Measurements from ENCODE around the gene CRIM1. TPM values are rescaled to one million over a fixed set of nuclear protein-coding genes. Genes with fewer than 3 reads are reported as not detected.

The CRIM1 gene
- total and polyA plus RNA-seq, 5 donors from 2014 or later: 0.15 to 2.7 (median 0.74) TPM

DNA sequence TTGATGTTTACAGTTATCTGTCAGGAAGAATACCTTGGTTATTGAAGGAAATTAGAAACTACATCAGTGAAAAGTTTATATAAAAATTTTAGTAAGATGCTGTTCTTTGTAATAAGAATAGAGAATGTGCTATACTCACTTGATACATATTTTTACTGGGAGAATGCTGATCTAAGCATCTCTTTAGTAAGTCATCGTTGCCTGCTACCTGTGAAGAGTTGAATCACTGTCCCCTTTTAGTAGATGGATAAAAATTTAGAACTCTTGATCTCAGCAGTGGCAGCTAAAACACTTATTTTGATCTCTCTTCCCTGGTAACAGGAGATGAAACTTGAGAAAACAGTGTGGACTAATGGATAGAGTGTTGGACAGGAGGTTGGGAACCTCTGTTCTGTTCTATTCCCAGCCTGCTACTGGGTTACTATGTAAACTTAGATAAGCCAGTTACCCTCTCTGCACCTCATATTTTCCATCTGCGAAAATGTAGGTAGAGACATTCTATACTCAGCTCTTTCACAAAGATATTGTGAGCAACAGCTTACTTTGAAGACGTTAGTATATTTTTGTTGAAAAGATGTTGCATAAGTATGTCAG, 142.1 kb downstream of the CRIM1 start:
- Mint-ChIP-seq H3K9me3 (no peaks in the 10 kb centered on the region), H3K4me3 (no peak overlapping the region), H3K36me3 (no peaks in the 10 kb centered on the region), H3K4me1 (no peaks in the 10 kb centered on the region), H3K27ac (no peak overlapping the region), H3K27me3 (no peaks in the 10 kb centered on the region)
- no peaks in the 10 kb centered on the region for H3K9me3 ChIP-seq (ENCODE audit: control insufficient read depth in 2 of 2, low read length in 2 of 2)
- H3K27me3 ChIP-seq (ENCODE audit: control insufficient read depth, insufficient read depth, low read length): no peaks in the 10 kb centered on the region
- H3K36me3 ChIP-seq (ENCODE audit: control insufficient read depth, insufficient read depth, low read length): no peaks in the 10 kb centered on the region
- H3K27ac ChIP-seq (ENCODE audit: insufficient read depth, low read length, poor library complexity, severe bottlenecking): no peak overlapping the region
- DNase-seq (no peak), ATAC-seq (ENCODE audit: low read depth in 2 of 2) (no peak)
- no peak overlapping the region for H3K4me3 ChIP-seq (ENCODE audit: low read depth, low read length)
- no peaks in the 10 kb centered on the region for H3K4me1 ChIP-seq (ENCODE audit: control insufficient read depth, insufficient read depth, low read length, poor library complexity, severe bottlenecking)

DNA sequence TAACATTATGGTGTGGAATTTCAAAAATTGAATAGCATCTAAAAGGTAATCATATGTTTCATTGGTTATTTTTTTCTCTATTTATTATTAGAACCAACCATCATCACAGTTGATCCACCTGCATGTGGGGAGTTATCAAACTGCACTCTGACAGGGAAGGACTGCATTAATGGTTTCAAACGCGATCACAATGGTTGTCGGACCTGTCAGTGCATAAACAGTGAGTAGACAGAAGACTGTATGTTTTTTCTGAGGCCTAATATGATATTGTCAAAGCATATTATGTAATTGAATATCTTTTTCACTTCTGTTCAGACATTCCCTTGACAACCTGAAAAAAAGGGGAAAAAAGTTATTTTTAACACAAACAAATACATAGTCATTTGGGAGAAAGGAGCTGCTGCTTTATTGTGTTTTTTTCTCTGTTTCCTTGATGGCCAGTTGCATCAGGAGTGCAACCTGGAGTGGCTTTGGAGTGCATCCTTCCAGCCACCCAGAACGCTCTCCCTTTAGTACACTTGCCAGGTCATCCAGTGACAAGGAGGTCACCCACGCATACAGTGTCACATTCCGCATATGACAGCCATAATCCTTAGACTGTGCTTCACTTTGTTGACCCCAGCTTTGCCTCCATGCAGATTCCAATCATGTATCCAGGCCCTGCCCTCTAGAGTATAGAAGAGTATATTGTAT, 143.7 kb downstream of the CRIM1 start:
- Mint-ChIP-seq H3K4me1 (no peaks in the 10 kb centered on the region), H3K9me3 (no peaks in the 10 kb centered on the region), H3K4me3 (no peak overlapping the region), H3K36me3 (no peaks in the 10 kb centered on the region), H3K27me3 (no peaks in the 10 kb centered on the region), H3K27ac (no peak overlapping the region)
- Histone ChIP-seq H3K27me3 (ENCODE audit: control insufficient read depth, insufficient read depth, low read length) (no peaks in the 10 kb centered on the region), H3K36me3 (ENCODE audit: control insufficient read depth, insufficient read depth, low read length) (no peaks in the 10 kb centered on the region), H3K4me1 (ENCODE audit: control insufficient read depth, insufficient read depth, low read length, poor library complexity, severe bottlenecking) (no peaks in the 10 kb centered on the region), H3K4me3 (ENCODE audit: low read depth, low read length) (no peak overlapping the region), H3K9me3 (ENCODE audit: control insufficient read depth in 2 of 2, low read length in 2 of 2) (no peaks in the 10 kb centered on the region), H3K27ac (ENCODE audit: insufficient read depth, low read length, poor library complexity, severe bottlenecking) (no peak overlapping the region)
- ATAC-seq (ENCODE audit: low read depth in 2 of 2) (no peak), DNase-seq (no peak)

DNA sequence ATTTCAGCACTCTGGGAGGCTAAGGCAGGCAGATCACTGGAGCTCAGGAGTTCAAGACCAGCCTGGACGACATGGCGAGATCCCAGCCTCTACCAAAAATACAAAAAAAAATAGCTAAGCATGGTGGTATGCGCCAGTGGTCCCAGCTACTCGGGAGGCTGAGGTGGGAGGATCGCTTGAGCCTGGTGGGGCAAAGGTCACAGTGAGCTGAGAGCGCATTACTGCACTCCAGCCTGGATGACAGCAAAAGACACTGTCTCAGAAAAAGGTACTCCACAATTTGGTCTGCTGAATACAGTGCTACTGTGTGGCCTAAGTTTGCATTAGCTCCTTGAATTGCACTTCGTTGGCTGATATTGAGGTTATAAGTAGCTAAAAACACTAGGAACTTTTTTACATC, 144.5 kb downstream of the CRIM1 start:
- no peak overlapping the region for H3K27ac ChIP-seq (ENCODE audit: insufficient read depth, low read length, poor library complexity, severe bottlenecking)
- Mint-ChIP-seq H3K9me3 (no peaks in the 10 kb centered on the region), H3K27me3 (no peaks in the 10 kb centered on the region), H3K4me3 (no peak overlapping the region), H3K4me1 (no peaks in the 10 kb centered on the region), H3K27ac (no peak overlapping the region), H3K36me3 (no peaks in the 10 kb centered on the region)
- no peak overlapping the region for H3K4me3 ChIP-seq (ENCODE audit: low read depth, low read length)
- H3K9me3 ChIP-seq (ENCODE audit: control insufficient read depth in 2 of 2, low read length in 2 of 2): no peaks in the 10 kb centered on the region
- no peak for DNase-seq
- H3K4me1 ChIP-seq (ENCODE audit: control insufficient read depth, insufficient read depth, low read length, poor library complexity, severe bottlenecking): no peaks in the 10 kb centered on the region
- H3K27me3 ChIP-seq (ENCODE audit: control insufficient read depth, insufficient read depth, low read length): no peaks in the 10 kb centered on the region
- H3K36me3 ChIP-seq (ENCODE audit: control insufficient read depth, insufficient read depth, low read length): no peaks in the 10 kb centered on the region
- no peak for ATAC-seq (ENCODE audit: low read depth in 2 of 2)

DNA sequence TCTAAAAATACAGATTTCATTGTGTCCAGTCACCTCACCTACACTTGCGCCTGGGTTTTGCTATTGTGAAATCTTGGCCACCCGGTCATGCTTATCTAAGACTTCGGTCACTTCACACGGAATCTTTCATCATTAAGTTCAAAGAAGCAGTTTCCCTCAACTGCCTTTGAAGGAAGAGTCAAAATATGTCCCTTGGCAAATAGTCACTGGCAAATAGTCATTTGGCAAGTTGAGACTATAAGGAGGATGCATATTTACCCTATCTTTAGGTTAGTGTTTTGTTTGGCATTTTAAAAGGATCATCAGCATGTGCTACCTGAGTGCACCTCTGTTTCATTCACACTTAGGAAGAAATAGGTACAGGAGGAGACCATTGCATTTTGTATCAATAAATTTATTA, 146.5 kb downstream of the CRIM1 start:
- DNase-seq: no peak
- H3K36me3 ChIP-seq (ENCODE audit: control insufficient read depth, insufficient read depth, low read length): no peaks in the 10 kb centered on the region
- ATAC-seq (ENCODE audit: low read depth in 2 of 2): no peak
- Mint-ChIP-seq H3K27ac (no peak overlapping the region), H3K36me3 (no peaks in the 10 kb centered on the region), H3K4me3 (no peak overlapping the region), H3K9me3 (no peaks in the 10 kb centered on the region), H3K27me3 (no peaks in the 10 kb centered on the region), H3K4me1 (no peaks in the 10 kb centered on the region)
- H3K4me1 ChIP-seq (ENCODE audit: control insufficient read depth, insufficient read depth, low read length, poor library complexity, severe bottlenecking): no peaks in the 10 kb centered on the region
- no peak overlapping the region for H3K27ac ChIP-seq (ENCODE audit: insufficient read depth, low read length, poor library complexity, severe bottlenecking)
- no peaks in the 10 kb centered on the region for H3K27me3 ChIP-seq (ENCODE audit: control insufficient read depth, insufficient read depth, low read length)
- no peaks in the 10 kb centered on the region for H3K9me3 ChIP-seq (ENCODE audit: control insufficient read depth in 2 of 2, low read length in 2 of 2)
- no peak overlapping the region for H3K4me3 ChIP-seq (ENCODE audit: low read depth, low read length)

DNA sequence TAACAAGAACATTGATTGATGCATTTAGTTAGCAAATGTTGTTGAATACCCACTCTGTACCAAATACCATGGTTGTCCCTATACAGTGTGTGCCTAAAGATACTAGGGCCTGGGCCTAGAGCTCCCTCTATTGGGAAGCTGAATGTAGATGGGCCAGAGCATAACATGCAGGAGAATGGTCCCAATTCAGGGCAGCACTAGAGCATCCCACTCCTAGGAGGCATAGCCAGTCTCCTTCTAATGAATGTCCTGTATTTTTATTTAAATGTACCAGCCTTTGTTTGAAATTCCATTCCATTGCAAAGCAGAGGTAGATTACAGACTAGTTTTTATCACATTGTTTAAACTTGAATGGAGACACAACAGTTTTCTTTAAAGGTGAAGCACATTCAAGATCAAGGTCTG, 151.8 kb downstream of the CRIM1 start:
- no peak overlapping the region for H3K27ac ChIP-seq (ENCODE audit: insufficient read depth, low read length, poor library complexity, severe bottlenecking)
- no peaks in the 10 kb centered on the region for H3K27me3 ChIP-seq (ENCODE audit: control insufficient read depth, insufficient read depth, low read length)
- no peak overlapping the region for H3K4me3 ChIP-seq (ENCODE audit: low read depth, low read length)
- no peaks in the 10 kb centered on the region for H3K4me1 Mint-ChIP-seq
- peak in 1 of 2 donors; percentile 66 for ATAC-seq (ENCODE audit: low read depth in 2 of 2)
- no peaks in the 10 kb centered on the region for H3K9me3 ChIP-seq (ENCODE audit: control insufficient read depth in 2 of 2, low read length in 2 of 2)
- H3K4me3 Mint-ChIP-seq: no peak overlapping the region
- H3K36me3 Mint-ChIP-seq: no peaks in the 10 kb centered on the region
- peak in 2 of 3 donors; percentile 10 to 41 for DNase-seq
- no peaks in the 10 kb centered on the region for H3K4me1 ChIP-seq (ENCODE audit: control insufficient read depth, insufficient read depth, low read length, poor library complexity, severe bottlenecking)
- H3K9me3 Mint-ChIP-seq: no peaks in the 10 kb centered on the region
- no peaks in the 10 kb centered on the region for H3K27me3 Mint-ChIP-seq
- no peak overlapping the region for H3K27ac Mint-ChIP-seq
- H3K36me3 ChIP-seq (ENCODE audit: control insufficient read depth, insufficient read depth, low read length): no peaks in the 10 kb centered on the region

DNA sequence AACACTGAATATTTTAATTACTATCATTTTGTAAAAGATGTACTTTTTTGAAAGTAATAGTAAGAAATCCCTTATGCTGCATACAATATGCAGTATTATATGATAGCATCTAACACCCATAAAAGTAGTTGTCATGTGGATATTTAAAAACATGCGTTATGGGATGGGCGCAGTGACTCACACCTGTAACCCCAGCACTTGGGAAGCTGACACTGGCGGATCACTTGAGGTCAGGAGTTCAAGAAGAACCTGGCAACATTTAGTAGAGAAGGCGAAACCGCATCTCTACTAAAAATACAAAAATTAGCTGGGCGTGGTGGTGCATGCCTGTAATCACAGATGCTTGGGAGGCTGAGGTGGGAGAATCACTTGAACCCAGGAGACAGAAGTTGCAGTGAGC, 153.5 kb downstream of the CRIM1 start:
- Mint-ChIP-seq H3K27ac (no peak overlapping the region), H3K4me1 (no peaks in the 10 kb centered on the region), H3K9me3 (no peaks in the 10 kb centered on the region), H3K27me3 (no peaks in the 10 kb centered on the region), H3K36me3 (no peaks in the 10 kb centered on the region), H3K4me3 (no peak overlapping the region)
- H3K4me1 ChIP-seq (ENCODE audit: control insufficient read depth, insufficient read depth, low read length, poor library complexity, severe bottlenecking): no peaks in the 10 kb centered on the region
- H3K9me3 ChIP-seq (ENCODE audit: control insufficient read depth in 2 of 2, low read length in 2 of 2): no peaks in the 10 kb centered on the region
- no peaks in the 10 kb centered on the region for H3K36me3 ChIP-seq (ENCODE audit: control insufficient read depth, insufficient read depth, low read length)
- H3K4me3 ChIP-seq (ENCODE audit: low read depth, low read length): no peak overlapping the region
- H3K27ac ChIP-seq (ENCODE audit: insufficient read depth, low read length, poor library complexity, severe bottlenecking): no peak overlapping the region
- ATAC-seq (ENCODE audit: low read depth in 2 of 2): no peak
- no peak for DNase-seq
- no peaks in the 10 kb centered on the region for H3K27me3 ChIP-seq (ENCODE audit: control insufficient read depth, insufficient read depth, low read length)

DNA sequence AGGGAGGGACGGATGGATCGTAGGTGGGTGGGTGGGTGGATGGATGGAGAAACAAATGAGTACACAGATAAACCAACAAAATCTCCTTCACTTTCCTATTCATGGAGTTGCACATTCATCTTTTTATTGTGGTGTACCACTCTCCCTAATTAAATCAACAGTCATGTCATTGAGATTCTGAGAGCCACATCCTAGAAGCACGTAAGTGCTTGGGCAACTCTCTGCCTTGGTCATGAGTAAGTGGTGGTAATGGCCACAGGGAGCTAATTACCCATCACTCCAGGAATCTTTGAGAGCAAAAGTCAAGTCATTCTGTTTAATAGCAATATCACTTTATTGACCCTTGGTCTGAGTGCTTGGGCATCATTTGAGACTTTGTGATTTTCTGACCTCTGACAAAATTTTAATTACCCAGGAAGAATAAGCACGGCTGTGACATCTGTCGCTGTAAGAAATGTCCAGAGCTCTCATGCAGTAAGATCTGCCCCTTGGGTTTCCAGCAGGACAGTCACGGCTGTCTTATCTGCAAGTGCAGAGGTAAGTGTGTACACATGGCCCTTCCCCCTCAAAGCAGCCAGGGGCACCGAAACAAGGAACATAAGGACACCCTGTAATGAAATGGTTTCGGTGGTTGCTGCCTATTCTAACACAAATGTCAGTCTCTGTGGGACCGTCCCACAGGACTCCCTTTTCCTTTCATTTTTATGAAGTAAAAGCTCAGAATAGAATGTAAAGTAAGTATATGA, 156.5 kb downstream of the CRIM1 start:
- Mint-ChIP-seq H3K27ac (no peak overlapping the region), H3K4me3 (no peak overlapping the region), H3K36me3 (no peaks in the 10 kb centered on the region), H3K27me3 (no peaks in the 10 kb centered on the region), H3K4me1 (no peaks in the 10 kb centered on the region), H3K9me3 (no peaks in the 10 kb centered on the region)
- Histone ChIP-seq H3K4me1 (ENCODE audit: control insufficient read depth, insufficient read depth, low read length, poor library complexity, severe bottlenecking) (no peaks in the 10 kb centered on the region), H3K36me3 (ENCODE audit: control insufficient read depth, insufficient read depth, low read length) (no peaks in the 10 kb centered on the region), H3K4me3 (ENCODE audit: low read depth, low read length) (no peak overlapping the region), H3K27me3 (ENCODE audit: control insufficient read depth, insufficient read depth, low read length) (no peaks in the 10 kb centered on the region), H3K9me3 (ENCODE audit: control insufficient read depth in 2 of 2, low read length in 2 of 2) (no peaks in the 10 kb centered on the region), H3K27ac (ENCODE audit: insufficient read depth, low read length, poor library complexity, severe bottlenecking) (no peak overlapping the region)
- DNase-seq: no peak
- no peak for ATAC-seq (ENCODE audit: low read depth in 2 of 2)

DNA sequence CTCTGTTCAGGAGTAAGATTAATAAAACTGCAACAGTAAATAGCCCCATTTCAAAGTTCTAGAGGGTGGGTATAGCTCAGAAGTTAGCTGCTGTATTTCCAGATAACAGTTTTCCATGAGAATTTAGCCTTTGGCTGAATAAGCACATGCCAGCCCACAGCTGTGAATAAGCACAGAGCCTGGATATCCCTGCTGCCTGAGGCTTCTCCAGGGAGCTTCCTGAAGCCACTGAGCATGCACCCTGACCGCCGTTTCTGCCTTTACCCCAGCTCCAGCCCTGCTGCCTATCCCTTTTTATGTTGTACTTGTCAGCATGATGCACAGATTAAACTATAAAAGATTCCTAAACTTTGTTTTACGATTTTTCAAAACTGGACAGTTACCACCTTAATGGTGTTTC, 157.1 kb downstream of the CRIM1 start:
- Mint-ChIP-seq H3K27me3 (no peaks in the 10 kb centered on the region), H3K4me1 (no peaks in the 10 kb centered on the region), H3K27ac (no peak overlapping the region), H3K36me3 (no peaks in the 10 kb centered on the region), H3K9me3 (no peaks in the 10 kb centered on the region), H3K4me3 (no peak overlapping the region)
- H3K36me3 ChIP-seq (ENCODE audit: control insufficient read depth, insufficient read depth, low read length): no peaks in the 10 kb centered on the region
- H3K27me3 ChIP-seq (ENCODE audit: control insufficient read depth, insufficient read depth, low read length): no peaks in the 10 kb centered on the region
- ATAC-seq (ENCODE audit: low read depth in 2 of 2) (no peak), DNase-seq (no peak)
- H3K4me1 ChIP-seq (ENCODE audit: control insufficient read depth, insufficient read depth, low read length, poor library complexity, severe bottlenecking): no peaks in the 10 kb centered on the region
- no peaks in the 10 kb centered on the region for H3K9me3 ChIP-seq (ENCODE audit: control insufficient read depth in 2 of 2, low read length in 2 of 2)
- no peak overlapping the region for H3K27ac ChIP-seq (ENCODE audit: insufficient read depth, low read length, poor library complexity, severe bottlenecking)
- no peak overlapping the region for H3K4me3 ChIP-seq (ENCODE audit: low read depth, low read length)
